SK-MEL-5 (cell line): ENCODE results near the gene GPR146. TPM values are rescaled to one million over a fixed set of nuclear protein-coding genes. Genes with fewer than 3 reads are reported as not detected.
"Not testable (repeated sequence)": the region's sequence is repeated elsewhere in the genome, so short reads cannot be mapped to it uniquely, and the experiment has no call there.

Source experiments
- DNase-seq: peaks from one replicate; pipeline ENCODE4 v3.0.0-alpha.2; 2016; ENCODE audit warnings: low read depth, low spot score
- in situ Hi-C: cut with HindIII; loops from 2 replicates; pipeline ENCODE4 v1.10.0; 2016; ENCODE audit warnings: low sequenced_read_pairs, high pct_unique_total_duplicates, low pct_unique_long_range_greater_than_20kb
- polyA plus RNA-seq, 2 experiments: library from polyadenylated mRNA; depleted of rRNA; stranded (reverse); fragments of >200 nt; gene quantifications; 2 replicates each; pipeline ENCODE4 v1.2.3, GENCODE V29; 2015
- total RNA-seq: library from RNA; depleted of rRNA; stranded (reverse); fragments of >200 nt; shearing (Covaris generic); gene quantifications from 2 replicates; pipeline ENCODE4 v1.2.3, GENCODE V29; 2014; rRNA removed

The GPR146 gene, protein sequence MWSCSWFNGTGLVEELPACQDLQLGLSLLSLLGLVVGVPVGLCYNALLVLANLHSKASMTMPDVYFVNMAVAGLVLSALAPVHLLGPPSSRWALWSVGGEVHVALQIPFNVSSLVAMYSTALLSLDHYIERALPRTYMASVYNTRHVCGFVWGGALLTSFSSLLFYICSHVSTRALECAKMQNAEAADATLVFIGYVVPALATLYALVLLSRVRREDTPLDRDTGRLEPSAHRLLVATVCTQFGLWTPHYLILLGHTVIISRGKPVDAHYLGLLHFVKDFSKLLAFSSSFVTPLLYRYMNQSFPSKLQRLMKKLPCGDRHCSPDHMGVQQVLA
- total RNA-seq, result 8.4 and 10.4 TPM in 2 replicates
- polyA plus RNA-seq (2015; cell fraction: cytosol; rRNA removed), result 8.0 and 13.3 TPM in 2 replicates
- 5.7 and 10.0 TPM in 2 replicates for polyA plus RNA-seq (2015; cell fraction: nucleus; rRNA removed)

DNA sequence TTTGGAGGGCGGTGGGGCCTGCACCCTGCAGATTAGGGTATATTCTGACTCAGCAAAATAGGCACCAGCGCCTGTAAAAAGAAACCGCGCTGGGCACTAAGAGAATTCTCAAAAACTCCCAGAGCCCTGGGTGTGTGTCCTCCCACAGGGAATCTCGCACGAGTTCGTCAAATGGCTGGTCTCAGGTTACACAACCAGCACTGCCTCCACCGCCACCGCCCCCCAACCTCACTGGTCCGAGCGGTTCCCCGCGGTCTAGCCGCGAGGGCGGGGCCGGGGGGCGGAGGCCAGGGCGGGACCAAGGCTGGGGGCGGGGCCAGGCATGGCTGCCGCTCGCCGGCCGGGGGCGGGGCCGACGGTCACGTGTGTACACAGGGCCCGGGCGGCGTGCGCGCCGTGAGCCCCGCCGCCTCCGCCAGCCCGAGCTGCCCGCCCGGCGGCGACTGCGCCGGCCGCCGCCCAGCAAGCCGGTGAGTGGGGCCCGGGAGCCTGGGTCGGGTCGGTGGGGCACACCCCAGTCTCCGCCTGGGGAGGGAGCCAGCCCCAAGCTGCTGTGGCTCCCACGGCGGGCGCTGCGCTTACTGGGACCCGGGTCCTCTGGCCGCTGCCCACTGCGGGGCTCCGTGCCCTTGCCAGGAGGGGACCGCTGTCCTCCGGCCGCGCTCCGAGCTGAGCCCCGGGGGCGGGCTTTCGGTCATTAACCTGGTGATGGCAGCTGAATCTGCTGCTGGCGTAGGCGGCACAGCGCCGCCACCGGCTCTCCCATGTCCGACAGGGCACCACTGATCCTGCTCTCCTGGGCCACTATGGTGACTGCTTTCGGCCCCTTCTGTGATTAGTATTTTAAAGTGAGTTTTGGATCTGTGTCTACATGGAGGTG is at the start of gene GPR146:
GPR146 (plus strand) TSS at position 358 of the 880 bp plus-strand sequence. CDS start 12,970 bp downstream, outside the sequence.
- in situ Hi-C loops, result no loop called here

DNA sequence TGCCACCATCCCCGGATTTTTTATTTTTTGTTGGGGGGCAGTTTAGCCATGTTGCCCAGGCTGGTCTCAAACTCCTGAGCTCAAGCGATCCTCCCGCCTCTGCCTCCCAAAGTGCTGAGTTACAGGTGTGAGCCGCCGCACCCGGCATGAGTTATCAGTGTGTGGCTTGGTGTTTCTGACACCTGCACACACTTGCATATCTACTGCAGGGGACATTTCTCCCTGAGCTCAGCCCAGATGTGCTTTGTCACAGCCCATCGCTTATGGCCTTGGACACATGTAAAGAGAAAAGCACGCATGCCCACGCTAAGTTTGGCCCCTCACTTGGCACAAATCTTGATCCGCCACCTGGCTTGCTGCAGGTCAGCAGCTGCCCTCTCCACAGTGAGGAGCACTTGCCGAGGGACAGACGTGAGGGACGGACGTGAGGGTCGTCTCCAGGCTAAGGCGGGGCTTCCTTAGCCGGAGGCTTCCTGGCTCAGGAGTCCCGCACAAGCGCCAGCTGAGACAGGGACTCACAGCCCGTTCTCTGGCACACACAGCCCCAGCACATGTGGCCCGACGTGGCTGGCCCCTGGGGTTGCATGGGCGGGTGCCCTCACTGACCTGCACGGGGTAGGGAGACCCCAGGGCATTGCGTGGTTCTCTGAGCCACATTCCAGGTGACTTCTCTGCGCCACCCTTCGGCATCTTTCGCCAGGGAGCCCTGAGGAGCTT is 49.6 kb upstream of the GPR146 start:
- in situ Hi-C loops, result no loop called here
- no peak for DNase-seq

More for the DNA sequence above, at the start of gene GPR146:
- DNase-seq, result peak; percentile 98

DNA sequence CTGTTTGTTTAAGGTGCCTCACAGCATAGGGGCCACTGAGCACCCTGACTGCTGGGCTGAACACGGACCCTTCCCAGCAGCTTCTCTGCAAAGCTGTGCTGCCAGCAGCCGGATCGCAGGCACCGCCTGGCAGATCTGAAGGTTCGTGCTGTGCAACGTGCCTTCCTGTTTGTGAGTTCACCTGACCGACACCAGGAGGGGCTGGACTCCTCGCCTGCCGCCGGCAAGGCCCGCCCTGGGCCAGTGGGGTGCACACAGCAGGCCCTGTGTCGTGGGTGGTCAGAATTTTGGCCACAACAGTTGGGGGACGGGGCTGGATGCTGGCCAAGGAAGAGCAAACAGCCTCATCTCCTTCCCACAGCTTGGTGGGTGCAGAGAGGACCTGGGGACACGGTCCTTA is 48.8 kb upstream of the GPR146 start:
- no peak for DNase-seq
- in situ Hi-C loops, result no loop called here

DNA sequence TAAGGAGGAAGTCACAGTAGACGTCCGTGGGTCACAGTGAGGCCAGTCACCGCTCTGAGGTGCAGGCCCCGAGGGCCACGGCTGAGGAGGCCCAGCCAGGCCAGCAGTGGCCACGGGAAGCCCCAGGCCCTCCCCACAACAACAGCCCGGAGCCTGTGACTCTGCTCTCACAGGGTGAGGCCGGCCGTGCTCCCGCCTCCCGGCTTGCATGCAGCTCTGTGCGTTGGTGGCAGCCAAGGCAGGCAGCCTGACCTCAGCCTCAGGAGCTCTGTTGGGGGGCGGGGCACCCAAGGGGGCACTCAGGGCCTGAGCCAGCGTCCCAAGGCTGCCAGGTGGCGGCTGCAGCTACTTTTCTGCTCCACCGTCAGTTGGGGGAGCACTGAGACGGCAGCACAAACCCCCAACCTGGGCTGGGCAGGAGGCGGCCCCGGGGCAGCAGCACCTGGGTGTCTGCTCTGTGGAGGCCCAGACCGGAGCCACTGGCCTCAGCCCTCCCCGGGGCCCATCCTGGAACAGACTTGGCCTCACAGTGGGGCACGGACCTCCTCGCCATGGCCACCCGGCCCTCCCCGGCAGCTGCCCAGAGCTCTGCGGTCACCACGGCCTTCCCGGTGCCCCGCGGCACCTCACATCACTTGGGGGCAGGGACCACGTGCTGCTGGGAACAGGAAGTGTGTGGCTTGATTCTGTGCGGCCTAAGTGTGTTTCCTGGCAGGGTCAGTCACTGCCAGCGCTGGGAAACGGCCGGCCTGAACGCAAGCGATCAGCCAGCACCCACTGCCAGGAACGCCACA is 48.1 kb upstream of the GPR146 start:
- in situ Hi-C loops, result no loop called here
- no peak for DNase-seq

DNA sequence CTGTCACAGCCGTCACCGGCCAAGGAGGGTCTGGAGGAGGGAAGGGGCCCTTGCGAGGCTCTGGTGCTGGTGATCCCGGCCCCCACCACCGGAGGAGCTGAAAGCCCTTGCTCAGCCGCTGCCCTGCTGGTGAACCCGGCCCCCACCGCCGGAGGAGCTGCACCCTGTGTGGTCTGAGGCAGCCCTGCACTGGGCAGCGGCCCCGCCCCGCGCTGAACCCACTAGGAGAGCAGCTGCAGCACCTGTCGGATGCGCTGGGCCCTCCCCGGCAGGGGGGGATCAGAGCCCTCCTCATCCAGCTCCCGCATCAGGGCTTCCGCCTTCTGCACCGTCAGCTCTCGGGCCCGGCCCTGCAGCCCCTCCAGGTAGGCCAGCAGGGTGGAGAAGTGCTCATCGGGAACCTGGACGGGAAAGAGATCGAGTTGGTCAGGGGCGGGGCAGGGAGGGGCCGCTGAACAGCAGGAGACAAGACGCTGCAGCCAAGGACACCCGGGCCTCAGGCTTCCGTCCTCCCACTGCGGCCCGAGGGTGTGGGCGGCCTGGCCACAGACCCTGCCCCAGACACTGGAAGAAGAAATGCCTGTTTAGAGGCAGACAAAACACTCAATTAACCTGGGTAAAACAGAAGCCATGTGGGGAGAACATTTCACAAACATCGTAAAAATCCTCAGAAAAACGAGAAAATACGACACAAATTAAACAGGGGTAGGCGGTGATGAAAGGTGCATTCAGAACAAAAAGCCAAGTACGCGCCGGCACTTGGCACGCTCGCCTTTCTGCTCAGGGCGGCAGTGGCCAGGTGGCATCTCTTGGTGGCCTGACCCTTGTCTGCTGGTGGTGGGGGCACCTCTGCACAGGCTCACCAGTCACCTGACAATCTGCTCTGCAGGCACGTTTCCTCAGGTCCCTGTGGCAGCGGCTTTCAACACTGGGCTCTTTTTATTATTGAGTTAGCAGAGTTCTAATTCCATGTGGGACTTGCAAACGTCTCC is 46.6 kb upstream of the GPR146 start:
- DNase-seq, result no peak
- in situ Hi-C loops, result no loop called here

DNA sequence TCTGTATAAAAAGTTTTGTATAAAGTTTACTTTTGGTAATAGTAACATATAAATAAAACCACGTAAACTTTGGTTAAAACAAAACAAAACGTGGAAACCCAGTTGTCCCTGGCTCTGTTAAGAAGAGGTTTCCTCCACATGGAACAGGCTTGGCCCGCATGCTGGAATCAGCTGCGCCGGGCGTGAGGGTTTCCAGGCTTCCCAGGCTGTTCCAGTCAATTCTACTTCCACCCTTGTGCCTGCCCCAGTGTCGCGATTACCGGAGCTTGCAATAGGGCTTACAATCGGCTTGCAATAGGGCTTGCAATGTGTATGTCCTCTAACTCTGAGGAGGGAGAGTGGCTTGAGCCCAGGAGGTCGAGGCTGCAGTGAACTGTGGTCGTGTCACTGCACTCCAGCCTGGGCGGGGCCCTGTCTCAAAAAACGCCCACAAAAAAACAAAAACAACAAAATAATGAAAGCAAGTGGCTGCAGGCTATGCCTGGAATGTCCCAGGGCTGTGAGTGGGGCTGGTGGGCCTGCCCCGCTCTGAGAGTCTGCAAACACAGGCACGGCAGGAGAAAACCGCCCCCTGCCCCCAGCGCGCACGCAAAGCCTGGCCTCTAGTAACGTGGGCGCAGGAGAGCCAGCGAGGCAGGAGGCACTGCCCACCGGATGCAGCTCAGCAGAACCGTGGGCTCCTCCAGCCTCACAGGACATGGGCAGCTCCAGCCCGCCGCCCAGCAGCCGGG is 45.0 kb upstream of the GPR146 start:
- no peak for DNase-seq
- in situ Hi-C loops, result no loop called here

DNA sequence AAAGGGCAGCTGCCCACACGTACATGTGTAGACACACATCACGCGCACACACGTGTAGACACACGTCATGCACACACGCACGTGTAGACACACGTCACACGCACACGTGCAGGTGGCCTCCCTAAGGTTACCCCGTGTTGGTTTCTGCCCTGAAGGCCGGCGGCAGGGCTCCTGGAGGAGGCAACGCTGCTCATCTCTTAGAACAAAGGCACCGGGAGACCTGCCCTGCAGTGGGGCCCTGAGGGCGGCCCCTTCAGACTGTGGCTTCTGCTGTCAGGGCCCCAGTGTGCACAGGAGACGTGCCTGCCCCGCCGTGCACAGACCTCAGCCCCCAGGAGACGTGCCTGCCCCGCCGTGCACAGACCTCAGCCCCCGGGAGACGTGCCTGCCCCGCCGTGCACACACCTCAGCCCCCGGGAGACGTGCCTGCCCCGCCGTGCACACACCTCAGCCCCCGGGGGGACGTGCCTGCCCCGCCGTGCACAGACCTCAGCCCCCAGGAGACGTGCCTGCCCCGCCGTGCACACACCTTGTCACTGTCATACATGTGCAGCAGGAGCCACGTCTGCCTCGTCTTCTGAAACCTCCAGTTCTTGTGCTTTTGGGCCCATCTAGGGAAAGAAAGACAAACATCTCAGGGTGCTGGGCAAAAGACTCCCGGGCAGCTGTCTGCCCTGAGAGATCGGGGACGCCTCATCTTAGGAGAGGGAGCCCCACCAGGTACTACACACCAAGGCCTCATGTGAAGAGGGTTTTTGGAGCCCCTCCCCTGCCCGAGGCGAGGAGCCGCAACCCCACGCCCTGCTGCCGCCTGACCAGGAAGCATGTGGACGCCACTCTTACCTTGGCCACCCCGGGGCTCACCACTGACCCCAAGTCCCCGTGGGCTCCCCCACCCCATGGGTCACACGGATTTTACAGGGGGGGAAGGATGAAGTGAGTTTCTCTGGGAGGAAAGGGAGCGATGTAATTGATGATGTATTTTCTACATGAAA is 44.1 kb upstream of the GPR146 start:
- no peak for DNase-seq
- in situ Hi-C loops, result no loop called here

DNA sequence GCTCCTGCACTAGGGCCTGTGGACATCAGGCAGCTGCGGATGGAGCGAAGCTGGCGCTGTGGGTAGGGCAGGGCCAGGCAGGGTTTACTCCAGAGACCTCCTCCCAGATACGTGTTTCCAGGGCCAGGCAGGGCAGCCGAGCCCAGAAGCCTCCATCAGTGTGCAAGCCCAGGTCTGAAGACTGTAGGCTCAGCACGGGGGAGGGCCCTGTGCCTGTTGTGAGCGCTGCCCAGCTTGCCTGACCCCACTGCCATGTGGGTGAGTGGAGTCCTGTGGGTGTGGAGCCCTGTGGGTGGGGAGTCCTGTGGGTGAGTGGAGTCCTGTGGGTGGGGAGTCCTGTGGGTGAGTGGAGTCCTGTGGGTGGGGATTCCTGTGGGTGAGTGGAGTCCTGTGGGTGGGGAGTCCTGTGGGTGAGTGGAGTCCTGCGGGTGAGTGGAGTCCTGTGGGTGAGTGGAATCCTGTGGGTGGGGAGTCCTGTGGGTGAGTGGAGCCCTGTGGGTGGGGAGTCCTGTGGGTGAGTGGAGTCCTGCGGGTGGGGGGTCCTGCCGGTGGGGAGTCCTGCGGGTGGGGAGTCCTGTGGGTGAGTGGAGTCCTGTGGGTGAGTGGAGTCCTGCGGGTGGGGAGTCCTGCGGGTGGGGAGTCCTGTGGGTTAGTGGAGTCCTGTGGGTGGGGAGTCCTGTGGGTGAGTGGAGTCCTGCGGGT is 43.1 kb upstream of the GPR146 start:
- DNase-seq, in situ Hi-C loops: not testable (repeated sequence)

DNA sequence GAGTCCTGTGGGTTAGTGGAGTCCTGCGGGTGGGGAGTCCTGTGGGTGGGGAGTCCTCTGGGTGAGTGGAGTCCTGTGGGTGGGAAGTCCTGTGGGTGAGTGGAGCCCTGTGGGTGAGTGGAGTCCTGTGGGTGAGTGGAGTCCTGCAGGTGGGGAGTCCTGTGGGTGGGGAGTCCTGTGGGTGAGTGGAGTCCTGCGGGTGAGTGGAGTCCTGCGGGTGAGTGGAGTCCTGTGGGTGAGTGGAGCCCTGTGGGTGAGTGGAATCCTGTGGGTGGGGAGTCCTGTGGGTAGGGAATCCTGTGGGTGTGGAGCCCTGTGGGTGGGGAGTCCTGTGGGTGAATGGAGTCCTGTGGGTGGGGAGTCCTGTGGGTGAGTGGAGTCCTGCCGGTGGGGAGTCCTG is 42.3 kb upstream of the GPR146 start:
- in situ Hi-C loops, DNase-seq: not testable (repeated sequence)

DNA sequence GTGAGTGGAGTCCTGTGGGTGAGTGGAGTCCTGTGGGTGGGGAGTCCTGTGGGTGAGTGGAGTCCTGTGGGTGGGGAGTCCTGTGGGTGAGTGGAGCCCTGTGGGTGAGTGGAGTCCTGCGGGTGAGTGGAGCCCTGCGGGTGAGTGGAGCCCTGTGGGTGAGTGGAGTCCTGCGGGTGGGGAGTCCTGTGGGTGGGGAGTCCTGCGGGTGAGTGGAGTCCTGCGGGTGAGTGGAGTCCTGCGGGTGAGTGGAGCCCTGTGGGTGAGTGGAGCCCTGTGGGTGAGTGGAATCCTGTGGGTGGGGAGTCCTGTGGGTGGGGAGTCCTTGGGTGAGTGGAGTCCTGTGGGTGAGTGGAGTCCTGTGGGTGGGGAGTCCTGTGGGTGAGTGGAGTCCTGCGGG is 41.9 kb upstream of the GPR146 start:
- in situ Hi-C loops, DNase-seq: not testable (repeated sequence)

DNA sequence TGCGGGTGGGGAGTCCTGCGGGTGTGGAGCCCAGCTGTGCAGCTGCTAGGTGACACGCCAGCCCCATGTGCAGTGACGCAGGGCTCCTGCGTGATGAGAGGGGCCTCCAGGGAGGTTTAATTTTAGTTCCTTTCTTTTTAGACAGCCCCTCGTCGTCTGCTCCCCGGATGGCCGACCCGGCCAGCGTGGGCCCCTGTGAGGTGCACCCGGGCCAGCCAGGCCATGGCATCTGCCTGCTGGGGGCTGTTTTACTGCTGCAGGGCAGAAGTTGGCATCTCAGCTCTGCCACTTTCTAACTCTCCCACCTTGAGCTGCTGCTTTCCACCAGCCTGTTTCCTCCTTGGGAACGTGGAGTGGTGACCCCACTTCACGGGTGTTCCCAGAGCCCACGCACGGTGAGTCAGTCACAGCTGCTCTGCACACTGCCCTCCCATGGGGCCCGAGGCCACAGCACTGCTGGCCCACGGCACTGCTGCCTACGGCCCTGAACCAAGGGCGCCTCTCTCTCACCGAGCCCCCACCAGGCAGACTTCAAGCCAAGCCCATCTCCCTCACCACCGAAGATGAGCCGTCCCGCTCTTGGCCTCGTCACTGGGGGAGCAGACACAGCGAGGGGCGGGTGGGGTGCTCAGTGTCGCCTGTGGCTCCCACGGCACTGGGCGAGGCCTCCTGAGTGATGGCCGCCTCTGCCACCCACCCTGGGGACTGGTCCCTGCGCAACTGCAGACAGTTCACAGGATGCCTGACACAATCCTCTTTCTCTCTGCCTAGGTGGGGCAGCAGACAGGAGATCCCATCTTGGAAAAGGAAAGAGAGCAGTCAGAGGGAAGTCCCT is 40.1 kb upstream of the GPR146 start:
- in situ Hi-C loops, result no loop called here
- DNase-seq, result no peak

DNA sequence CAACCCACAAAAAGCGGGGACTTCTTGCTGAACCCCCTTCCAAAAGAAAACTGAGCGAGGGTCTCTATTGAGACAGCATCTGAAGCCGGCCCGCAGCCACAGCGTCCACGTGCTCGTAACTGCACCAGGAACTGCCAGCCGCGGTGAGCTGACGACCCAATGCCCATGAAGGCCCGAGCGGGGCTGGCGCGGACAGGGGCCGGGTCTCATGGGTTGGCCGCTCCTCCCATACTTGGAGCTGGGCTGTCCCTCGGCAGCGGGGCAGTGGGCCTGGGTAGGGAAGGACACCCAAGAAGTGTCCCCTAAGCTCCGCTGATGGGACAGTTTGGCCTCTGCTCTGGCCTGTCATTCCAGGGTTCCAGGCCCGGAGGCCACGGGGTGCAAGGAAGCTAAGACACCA is 39.0 kb upstream of the GPR146 start:
- in situ Hi-C loops, result no loop called here
- no peak for DNase-seq

DNA sequence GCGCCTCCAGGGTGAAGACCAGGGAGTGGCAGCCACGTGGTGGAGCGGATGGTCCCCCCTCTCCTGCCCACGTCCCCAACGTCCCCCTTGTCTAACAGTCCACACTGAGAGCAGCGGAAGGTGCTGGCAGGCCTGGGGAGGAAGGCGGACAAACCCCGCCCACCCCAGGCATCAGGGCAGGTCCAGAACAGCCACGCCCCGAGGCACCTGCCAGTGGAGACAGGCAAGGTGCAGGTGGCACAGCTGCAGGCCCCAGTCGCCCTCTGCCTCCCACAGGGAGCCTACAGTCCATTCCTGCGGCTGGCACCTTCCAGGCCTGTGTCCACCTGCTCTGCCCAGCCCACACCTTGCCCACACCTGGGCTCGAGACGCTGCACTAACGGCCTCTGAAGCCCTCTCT is 36.4 kb upstream of the GPR146 start:
- no peak for DNase-seq
- in situ Hi-C loops, result no loop called here
